Trophoblast cell (in vitro differentiated cells and primary cell): Measurements from ENCODE around the gene MUC4.
"Not testable (repeated sequence)": the region's sequence is repeated elsewhere in the genome, so short reads cannot be mapped to it uniquely, and the experiment has no call there.

Source experiments
- DNase-seq, 2 donors: peaks; one replicate each; pipeline ENCODE4 v3.0.0-alpha.2; 2016
- H2AFZ ChIP-seq: 2 replicates; pipeline ENCODE4 v1.6.1; 2013; ENCODE audit warnings: low read length, moderate library complexity, mild to moderate bottlenecking; ENCODE audit not compliant: insufficient read depth, poor library complexity
- H2AK5ac ChIP-seq: 2 replicates; pipeline ENCODE4 v1.6.1; 2013; ENCODE audit warnings: mild to moderate bottlenecking, low read length
- H2BK120ac ChIP-seq: 2 replicates; pipeline ENCODE4 v1.6.1; 2013; ENCODE audit warnings: low read length, mild to moderate bottlenecking, moderate library complexity; ENCODE audit not compliant: insufficient read depth, poor library complexity
- H2BK12ac ChIP-seq: 2 replicates; pipeline ENCODE4 v1.6.1; 2013; ENCODE audit warnings: mild to moderate bottlenecking, low read length, moderate library complexity
- H2BK5ac ChIP-seq: 2 replicates; pipeline ENCODE4 v1.6.1; 2013; ENCODE audit warnings: low read length, low read depth, moderate library complexity, mild to moderate bottlenecking; ENCODE audit not compliant: poor library complexity
- H3K14ac ChIP-seq: 2 replicates; pipeline ENCODE4 v1.6.1; 2013; ENCODE audit warnings: mild to moderate bottlenecking, low read length
- H3K18ac ChIP-seq: 2 replicates; pipeline ENCODE4 v1.6.1; 2013; ENCODE audit warnings: mild to moderate bottlenecking, low read length
- H3K23ac ChIP-seq: 2 replicates; pipeline ENCODE4 v1.6.1; 2013; ENCODE audit warnings: low read length
- H3K27ac ChIP-seq: 2 replicates; pipeline ENCODE4 v1.5.1; 2013; ENCODE audit warnings: low read depth, mild to moderate bottlenecking, inconsistent platforms, low read length, moderate library complexity
- H3K27me3 ChIP-seq: 2 replicates; pipeline ENCODE4 v1.6.1; 2013; ENCODE audit warnings: inconsistent platforms, mild to moderate bottlenecking, low read length, moderate library complexity; ENCODE audit not compliant: insufficient read depth
- H3K36me3 ChIP-seq, 2 experiments: 1 replicate in 1 of 2; 2 replicates in 1 of 2; pipeline ENCODE4 v1.6.1; 2013; ENCODE audit warnings: low read length in 2 of 2, mild to moderate bottlenecking in 2 of 2, moderate library complexity in 1 of 2; ENCODE audit not compliant: insufficient read depth in 2 of 2, control insufficient read depth in 1 of 2
- H3K4ac ChIP-seq: 2 replicates; pipeline ENCODE4 v1.6.1; 2013; ENCODE audit warnings: low read depth, mild to moderate bottlenecking, low read length, moderate library complexity
- H3K4me1 ChIP-seq, 2 experiments: 1 replicate in 1 of 2; 2 replicates in 1 of 2; pipeline ENCODE4 v1.6.1; 2013; ENCODE audit warnings: low read length in 2 of 2, mild to moderate bottlenecking in 2 of 2, moderate library complexity in 1 of 2; ENCODE audit not compliant: insufficient read depth in 2 of 2, control insufficient read depth in 1 of 2
- H3K4me2 ChIP-seq: 2 replicates; pipeline ENCODE4 v1.6.1; 2013; ENCODE audit warnings: inconsistent platforms, mild to moderate bottlenecking, low read length, moderate library complexity
- H3K4me3 ChIP-seq: 2 replicates; pipeline ENCODE4 v1.5.1; 2013; ENCODE audit warnings: mild to moderate bottlenecking, low read depth, low read length, inconsistent platforms
- H3K79me1 ChIP-seq: one replicate; pipeline ENCODE4 v1.6.1; 2013; ENCODE audit warnings: low read length
- H3K79me2 ChIP-seq: 2 replicates; pipeline ENCODE4 v1.6.1; 2013; ENCODE audit warnings: low read length, mild to moderate bottlenecking; ENCODE audit not compliant: control insufficient read depth, insufficient read depth, poor library complexity
- H3K9ac ChIP-seq: 2 replicates; pipeline ENCODE4 v1.6.1; 2013; ENCODE audit warnings: mild to moderate bottlenecking, low read length
- H3K9me3 ChIP-seq: 2 replicates; pipeline ENCODE4 v1.6.1; 2013; ENCODE audit warnings: low read depth, mild to moderate bottlenecking, control low read depth, inconsistent platforms, low read length; ENCODE audit not compliant: insufficient read depth
- H4K12ac ChIP-seq: 2 replicates; pipeline ENCODE4 v1.6.1; 2013; ENCODE audit warnings: low read depth, mild to moderate bottlenecking, low read length, moderate library complexity
- H4K8ac ChIP-seq: 2 replicates; pipeline ENCODE4 v1.6.1; 2013; ENCODE audit warnings: low read depth, mild to moderate bottlenecking, low read length, moderate library complexity
- H4K91ac ChIP-seq: one replicate; pipeline ENCODE4 v1.6.1; 2013; ENCODE audit warnings: low read depth, mild to moderate bottlenecking, low read length, moderate library complexity
- WGBS: extraction: QIAGEN DNeasy Blood & Tissue Kit; methylation state at CpG from one replicate; pipeline ENCODE4 v1.1.7; 2013; ENCODE audit warnings: missing lambda C conversion rate; ENCODE audit not compliant: insufficient read length, insufficient coverage; ENCODE audit errors: extremely low coverage; 5-methylcytosine and 5-hydroxymethylcytosine counted together

MUC4 gene

GRCh38 chr3:195785781-195786405 is 25.8 kb downstream of the MUC4 start:
- not testable (repeated sequence) for H3K18ac ChIP-seq, H2BK5ac ChIP-seq, H3K79me2 ChIP-seq, H3K4ac ChIP-seq, H3K36me3 ChIP-seq, H3K27ac ChIP-seq, H2AFZ ChIP-seq, H3K9ac ChIP-seq, H4K8ac ChIP-seq, DNase-seq, H3K4me2 ChIP-seq, H3K4me1 ChIP-seq, H3K27me3 ChIP-seq, H3K79me1 ChIP-seq, H4K12ac ChIP-seq, H3K14ac ChIP-seq, H2BK12ac ChIP-seq, H2BK120ac ChIP-seq, H3K23ac ChIP-seq, H4K91ac ChIP-seq, H3K4me3 ChIP-seq, H2AK5ac ChIP-seq
- WGBS = no CpG with 5 or more reads among the region's 21 CpGs
- H3K9me3 ChIP-seq = peaks cover 24% of the 10 kb centered on the region

GRCh38 chr3:195784031-195784430 is 27.7 kb downstream of the MUC4 start:
- H3K79me2 ChIP-seq, H3K4me1 ChIP-seq, H3K14ac ChIP-seq, H2BK120ac ChIP-seq, H3K23ac ChIP-seq, H3K9ac ChIP-seq, H3K27ac ChIP-seq, DNase-seq, H3K18ac ChIP-seq, H2BK12ac ChIP-seq, H2BK5ac ChIP-seq, H3K4ac ChIP-seq, H4K12ac ChIP-seq, H3K27me3 ChIP-seq, H3K4me2 ChIP-seq, H2AFZ ChIP-seq, H3K79me1 ChIP-seq, H2AK5ac ChIP-seq, H4K8ac ChIP-seq, H4K91ac ChIP-seq, H3K36me3 ChIP-seq: not testable (repeated sequence)
- Histone ChIP-seq H3K4me3 (peak overlapping the region; percentile 23), H3K9me3 (peaks cover 21% of the 10 kb centered on the region)
- WGBS = no CpG with 5 or more reads among the region's 14 CpGs

- H3K27me3 ChIP-seq, H3K4me1 ChIP-seq, H4K12ac ChIP-seq, H3K14ac ChIP-seq, H3K4me2 ChIP-seq, H3K23ac ChIP-seq, H2AK5ac ChIP-seq, H2BK5ac ChIP-seq, H4K91ac ChIP-seq, H3K4ac ChIP-seq, H3K18ac ChIP-seq, DNase-seq, H2AFZ ChIP-seq, H3K79me1 ChIP-seq, H3K27ac ChIP-seq, H4K8ac ChIP-seq, H3K4me3 ChIP-seq, H3K9ac ChIP-seq, H3K79me2 ChIP-seq, H2BK12ac ChIP-seq, H2BK120ac ChIP-seq, H3K36me3 ChIP-seq: not testable (repeated sequence)
- peaks cover 27% of the 10 kb centered on the region for H3K9me3 ChIP-seq
- WGBS = no CpG with 5 or more reads among the region's 12 CpGs
Observed at GRCh38 chr3:195781236-195781635, 30.5 kb downstream of the MUC4 start.

GRCh38 chr3:195777975-195778374 is 33.8 kb downstream of the MUC4 start:
- Histone ChIP-seq H2BK120ac (no peak overlapping the region), H2BK5ac (no peak overlapping the region), H2AK5ac (no peak overlapping the region), H3K4ac (no peak overlapping the region), H3K27me3 (no peaks in the 10 kb centered on the region), H2BK12ac (no peak overlapping the region), H3K4me1 (no peaks in the 10 kb centered on the region), H3K23ac (no peak overlapping the region), H4K91ac (no peak overlapping the region), H4K12ac (no peak overlapping the region), H3K14ac (no peak overlapping the region), H4K8ac (no peak overlapping the region), H3K9ac (no peak overlapping the region), H3K36me3 (no peaks in the 10 kb centered on the region), H3K4me2 (no peak overlapping the region), H3K9me3 (peaks cover 8% of the 10 kb centered on the region), H3K79me2 (no peaks in the 10 kb centered on the region), H3K79me1 (no peaks in the 10 kb centered on the region), H3K4me3 (no peak overlapping the region), H3K18ac (no peak overlapping the region), H3K27ac (no peak overlapping the region), H2AFZ (no peak overlapping the region)
- WGBS = no CpG with 5 or more reads among the region's 11 CpGs
- no peak for DNase-seq
